Astrocyte (in vitro differentiated cells and primary cell): ENCODE data around the gene GRIK5. TPM values are rescaled to one million over a fixed set of nuclear protein-coding genes. Genes with fewer than 3 reads are reported as not detected.

Experiments
- DNase-seq: peaks from one replicate; pipeline ENCODE4 v3.0.0-alpha.2; 2010; ENCODE audit warnings: low read depth
- FAIRE-seq: peaks from 2 replicates; lab custom pipeline; 2011; peaks lifted over from hg19 to GRCh38; lab: Jason Lieb, UNC
- H2AFZ ChIP-seq: 2 replicates; pipeline ENCODE4 v1.6.0; 2012; ENCODE audit warnings: low read depth, low read length, inconsistent platforms
- H3K27ac ChIP-seq: 2 replicates; pipeline ENCODE4 v1.5.1; 2011; ENCODE audit warnings: low read depth, low read length, inconsistent platforms
- H3K27me3 ChIP-seq: 2 replicates; pipeline ENCODE4 v1.6.0; 2011; ENCODE audit warnings: low read length, inconsistent platforms; ENCODE audit not compliant: insufficient read depth
- H3K36me3 ChIP-seq: 2 replicates; pipeline ENCODE4 v1.5.1; 2011; ENCODE audit warnings: low read length, inconsistent platforms; ENCODE audit not compliant: insufficient read depth
- H3K4me1 ChIP-seq: 2 replicates; pipeline ENCODE4 v1.5.1; 2011; ENCODE audit warnings: low read length, inconsistent platforms; ENCODE audit not compliant: insufficient read depth
- H3K4me2 ChIP-seq: 2 replicates; pipeline ENCODE4 v1.6.0; 2012; ENCODE audit warnings: low read length, inconsistent platforms
- H3K4me3 ChIP-seq: 2 replicates; pipeline ENCODE4 v1.5.1; 2011; ENCODE audit warnings: low read depth, mild to moderate bottlenecking, low read length, inconsistent platforms; ENCODE audit not compliant: insufficient read depth
- H3K79me2 ChIP-seq: 2 replicates; pipeline ENCODE4 v1.6.0; 2012; ENCODE audit warnings: mild to moderate bottlenecking, low read length, inconsistent platforms; ENCODE audit not compliant: insufficient read depth
- H3K9ac ChIP-seq: 2 replicates; pipeline ENCODE4 v1.6.0; 2012; ENCODE audit warnings: mild to moderate bottlenecking, low read length, inconsistent platforms
- H3K9me3 ChIP-seq: 2 replicates; pipeline ENCODE4 v1.5.1; 2012; ENCODE audit warnings: low read depth, mild to moderate bottlenecking, low read length, inconsistent platforms; ENCODE audit not compliant: insufficient read depth
- H4K20me1 ChIP-seq: 2 replicates; pipeline ENCODE4 v1.6.0; 2012; ENCODE audit warnings: low read length, inconsistent platforms; ENCODE audit not compliant: insufficient read depth
- H3K27ac Mint-ChIP-seq: one replicate; pipeline ENCODE4 v1.8.0; 2021; ENCODE audit warnings: mild to moderate bottlenecking, mixed read lengths; ENCODE audit not compliant: unreplicated experiment
- H3K27me3 Mint-ChIP-seq: one replicate; pipeline ENCODE4 v1.8.0; 2021; ENCODE audit warnings: low read depth, mixed read lengths; ENCODE audit not compliant: unreplicated experiment
- H3K36me3 Mint-ChIP-seq: one replicate; pipeline ENCODE4 v1.8.0; 2021; ENCODE audit warnings: low read depth, mixed read lengths; ENCODE audit not compliant: unreplicated experiment
- H3K4me1 Mint-ChIP-seq: one replicate; pipeline ENCODE4 v1.8.0; 2021; ENCODE audit warnings: low read depth, mixed read lengths; ENCODE audit not compliant: unreplicated experiment
- H3K4me3 Mint-ChIP-seq: one replicate; pipeline ENCODE4 v1.8.0; 2021; ENCODE audit warnings: mild to moderate bottlenecking, moderate library complexity, mixed read lengths; ENCODE audit not compliant: unreplicated experiment
- H3K9me3 Mint-ChIP-seq: one replicate; pipeline ENCODE4 v1.8.0; 2021; ENCODE audit warnings: mild to moderate bottlenecking, mixed read lengths; ENCODE audit not compliant: unreplicated experiment
- EZH2 ChIP-seq: IDR thresholded peaks from 2 replicates; pipeline ENCODE4 v1.6.1; 2012; ENCODE audit warnings: mild to moderate bottlenecking, low read length, inconsistent platforms; ENCODE audit not compliant: insufficient read depth
- total RNA-seq: library from RNA; stranded (reverse); gene quantifications from 2 replicates; pipeline ENCODE4 v1.2.1, GENCODE V29; 2021
- TF ChIP-seq, protein P1 (sequence below): IDR thresholded peaks from 2 replicates; pipeline ENCODE4 v1.5.1; 2011; ENCODE audit warnings: low read depth, mild to moderate bottlenecking, inconsistent platforms, low read length, moderate library complexity; ENCODE audit not compliant: insufficient read depth

The GRIK5 gene
- total RNA-seq, 1 donor from 2014 or later, result 9.2 TPM

GRCh38 chr19:41977916-41978315 is 92.1 kb downstream of the GRIK5 start:
- no peaks in the 10 kb centered on the region for H3K9me3 Mint-ChIP-seq
- Histone ChIP-seq H3K9ac (no peak overlapping the region), H3K27ac (no peak overlapping the region), H3K27me3 (no peaks in the 10 kb centered on the region), H3K36me3 (no peaks in the 10 kb centered on the region), H3K4me1 (no peaks in the 10 kb centered on the region), H3K79me2 (no peaks in the 10 kb centered on the region), H4K20me1 (no peaks in the 10 kb centered on the region), H3K4me3 (no peak overlapping the region), H2AFZ (no peak overlapping the region), H3K4me2 (no peak overlapping the region), H3K9me3 (no peaks in the 10 kb centered on the region)
- no peak for FAIRE-seq
- peaks cover 3% of the 10 kb centered on the region for H3K36me3 Mint-ChIP-seq
- TF ChIP-seq EZH2, result no peak
- TF ChIP-seq, protein P1, sequence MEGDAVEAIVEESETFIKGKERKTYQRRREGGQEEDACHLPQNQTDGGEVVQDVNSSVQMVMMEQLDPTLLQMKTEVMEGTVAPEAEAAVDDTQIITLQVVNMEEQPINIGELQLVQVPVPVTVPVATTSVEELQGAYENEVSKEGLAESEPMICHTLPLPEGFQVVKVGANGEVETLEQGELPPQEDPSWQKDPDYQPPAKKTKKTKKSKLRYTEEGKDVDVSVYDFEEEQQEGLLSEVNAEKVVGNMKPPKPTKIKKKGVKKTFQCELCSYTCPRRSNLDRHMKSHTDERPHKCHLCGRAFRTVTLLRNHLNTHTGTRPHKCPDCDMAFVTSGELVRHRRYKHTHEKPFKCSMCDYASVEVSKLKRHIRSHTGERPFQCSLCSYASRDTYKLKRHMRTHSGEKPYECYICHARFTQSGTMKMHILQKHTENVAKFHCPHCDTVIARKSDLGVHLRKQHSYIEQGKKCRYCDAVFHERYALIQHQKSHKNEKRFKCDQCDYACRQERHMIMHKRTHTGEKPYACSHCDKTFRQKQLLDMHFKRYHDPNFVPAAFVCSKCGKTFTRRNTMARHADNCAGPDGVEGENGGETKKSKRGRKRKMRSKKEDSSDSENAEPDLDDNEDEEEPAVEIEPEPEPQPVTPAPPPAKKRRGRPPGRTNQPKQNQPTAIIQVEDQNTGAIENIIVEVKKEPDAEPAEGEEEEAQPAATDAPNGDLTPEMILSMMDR, result no peak
- no peak overlapping the region for H3K27ac Mint-ChIP-seq
- H3K4me1 Mint-ChIP-seq, result no peaks in the 10 kb centered on the region
- no peak for DNase-seq
- H3K27me3 Mint-ChIP-seq, result peaks cover 24% of the 10 kb centered on the region
- H3K4me3 Mint-ChIP-seq, result no peak overlapping the region

- Histone ChIP-seq H3K79me2 (no peaks in the 10 kb centered on the region), H3K9me3 (no peaks in the 10 kb centered on the region), H2AFZ (no peak overlapping the region), H3K27me3 (no peaks in the 10 kb centered on the region), H3K9ac (no peak overlapping the region), H3K4me2 (no peak overlapping the region), H3K4me1 (no peaks in the 10 kb centered on the region), H3K36me3 (no peaks in the 10 kb centered on the region), H3K4me3 (no peak overlapping the region), H3K27ac (no peak overlapping the region), H4K20me1 (no peaks in the 10 kb centered on the region)
- Mint-ChIP-seq H3K36me3 (peaks cover 2% of the 10 kb centered on the region), H3K27ac (no peak overlapping the region), H3K4me1 (no peaks in the 10 kb centered on the region), H3K27me3 (peaks cover 24% of the 10 kb centered on the region), H3K4me3 (no peak overlapping the region), H3K9me3 (no peaks in the 10 kb centered on the region)
- no peak for DNase-seq
- no peak for FAIRE-seq
- TF ChIP-seq EZH2, result no peak
- TF ChIP-seq, protein P1, result no peak
These were observed 95.4 kb downstream of the GRIK5 start for GRCh38 chr19:41974652-41975051.

GRCh38 chr19:41971363-41971762 is 98.6 kb downstream of the GRIK5 start:
- Histone ChIP-seq H2AFZ (no peak overlapping the region), H4K20me1 (no peaks in the 10 kb centered on the region), H3K9ac (no peak overlapping the region), H3K36me3 (no peaks in the 10 kb centered on the region), H3K27me3 (no peaks in the 10 kb centered on the region), H3K9me3 (no peaks in the 10 kb centered on the region), H3K4me1 (no peaks in the 10 kb centered on the region), H3K4me3 (no peak overlapping the region), H3K27ac (no peak overlapping the region), H3K79me2 (no peaks in the 10 kb centered on the region), H3K4me2 (no peak overlapping the region)
- Mint-ChIP-seq H3K27ac (no peak overlapping the region), H3K9me3 (peaks cover 4% of the 10 kb centered on the region), H3K4me1 (no peaks in the 10 kb centered on the region), H3K36me3 (peaks cover 2% of the 10 kb centered on the region), H3K4me3 (no peak overlapping the region), H3K27me3 (peaks cover 46% of the 10 kb centered on the region)
- FAIRE-seq, result no peak
- no peak for TF ChIP-seq EZH2
- TF ChIP-seq, protein P1, result no peak
- DNase-seq, result no peak
